Suprapubic skin (tissue), 4 donors: ENCODE results near the gene CD3G. TPM values are rescaled to one million over a fixed set of nuclear protein-coding genes. Genes with fewer than 3 reads are reported as not detected.

Experiments
- DNase-seq, 2 donors: peaks; one replicate each; pipeline ENCODE4 v3.0.0-alpha.2; 2019; ENCODE audit warnings: low spot score in 2 of 2
- H3K27ac ChIP-seq: fragments of 200-600 bp; sonication (generic); one replicate; pipeline ENCODE4 v1.5.1; 2019
- H3K27me3 ChIP-seq: fragments of 200-600 bp; sonication (generic); one replicate; pipeline ENCODE4 v1.5.1; 2019
- H3K36me3 ChIP-seq: fragments of 200-600 bp; sonication (generic); one replicate; pipeline ENCODE4 v1.5.1; 2019
- H3K4me1 ChIP-seq: fragments of 200-600 bp; sonication (generic); one replicate; pipeline ENCODE4 v1.5.1; 2019
- H3K4me3 ChIP-seq: fragments of 200-600 bp; sonication (generic); one replicate; pipeline ENCODE4 v1.5.1; 2019; ENCODE audit warnings: mild to moderate bottlenecking
- H3K9me3 ChIP-seq: fragments of 200-600 bp; sonication (generic); one replicate; pipeline ENCODE4 v1.5.1; 2019
- CTCF ChIP-seq, 2 donors: fragments of 200-600 bp in 1 of 2; fragments of 450-650 bp in 1 of 2; sonication (generic) in 1 of 2; IDR thresholded peaks; one replicate each; pipeline ENCODE4 v1.5.1; 2016 to 2019; ENCODE audit warnings: antibody characterized with exemption in 2 of 2, mild to moderate bottlenecking in 1 of 2, moderate library complexity in 1 of 2
- EP300 ChIP-seq: sonication (generic); formaldehyde crosslinking; IDR thresholded peaks from one replicate; pipeline ENCODE4 v1.6.1; 2017; ENCODE audit warnings: antibody characterized with exemption
- POLR2A ChIP-seq, 2 donors: fragments of 450-650 bp; IDR thresholded peaks; one replicate each; pipeline ENCODE4 v1.6.1; 2017; ENCODE audit warnings: antibody characterized with exemption in 2 of 2, mild to moderate bottlenecking in 2 of 2, moderate library complexity in 2 of 2
- POLR2AphosphoS5 ChIP-seq, 3 donors: sonication (generic); formaldehyde crosslinking; IDR thresholded peaks; one replicate each; pipeline ENCODE4 v1.6.1; 2017; ENCODE audit warnings: antibody characterized with exemption in 3 of 3
- WGBS: methylation state at CpG from one replicate; pipeline ENCODE4 v1.1.5; 2018; 5-methylcytosine and 5-hydroxymethylcytosine counted together
- total RNA-seq, 4 donors: library from RNA; depleted of rRNA; stranded (reverse); fragments of >200 nt; gene quantifications; one replicate each; pipeline ENCODE4 v1.1.0, GENCODE V29; 2016

The CD3G gene
- total RNA-seq, 4 donors from 2014 or later: 0.73 to 1.2 TPM; not detected in 2

GRCh38 chr11:118310781-118311485 is 33.2 kb upstream of the CD3G start:
- H3K36me3 ChIP-seq: no peaks in the 10 kb centered on the region
- DNase-seq: no peak
- 80% methylated on average over 3 of the region's 3 CpGs for WGBS

GRCh38 chr11:118311518-118311917 is 32.6 kb upstream of the CD3G start:
- TF ChIP-seq POLR2A (IDR thresholded peaks at IDR 0.05): no peak
- TF ChIP-seq EP300: no peak
- no peak for TF ChIP-seq POLR2AphosphoS5 (IDR thresholded peaks at IDR 0.05)
- no peak for TF ChIP-seq CTCF (IDR thresholded peaks at IDR 0.05)
- DNase-seq: no peak
- Histone ChIP-seq H3K4me1 (peaks cover 14% of the 10 kb centered on the region), H3K27ac (no peak overlapping the region), H3K36me3 (no peaks in the 10 kb centered on the region), H3K27me3 (peaks cover 15% of the 10 kb centered on the region), H3K9me3 (no peaks in the 10 kb centered on the region), H3K4me3 (no peak overlapping the region)
- WGBS: 68% methylated on average over 4 of the region's 4 CpGs

More at GRCh38 chr11:118310781-118311485, 33.2 kb upstream of the CD3G start:
- Histone ChIP-seq H3K4me3 (no peak overlapping the region), H3K27ac (no peak overlapping the region), H3K27me3 (peaks cover 15% of the 10 kb centered on the region), H3K4me1 (peaks cover 8% of the 10 kb centered on the region), H3K9me3 (no peaks in the 10 kb centered on the region)
- TF ChIP-seq POLR2A (IDR thresholded peaks at IDR 0.05): no peak
- no peak for TF ChIP-seq POLR2AphosphoS5 (IDR thresholded peaks at IDR 0.05)
- TF ChIP-seq CTCF (IDR thresholded peaks at IDR 0.05): no peak
- TF ChIP-seq EP300: no peak

- DNase-seq: no peak
- H3K9me3 ChIP-seq: no peaks in the 10 kb centered on the region
- TF ChIP-seq POLR2AphosphoS5 (IDR thresholded peaks at IDR 0.05) (no peak), CTCF (IDR thresholded peaks at IDR 0.05) (no peak), EP300 (no peak), POLR2A (IDR thresholded peaks at IDR 0.05) (no peak)
- no peaks in the 10 kb centered on the region for H3K36me3 ChIP-seq
- H3K27me3 ChIP-seq: peaks cover 15% of the 10 kb centered on the region
- no peak overlapping the region for H3K27ac ChIP-seq
- H3K4me3 ChIP-seq: no peak overlapping the region
- WGBS: 88% methylated on average over 2 of the region's 2 CpGs
- H3K4me1 ChIP-seq: peaks cover 20% of the 10 kb centered on the region
These were observed 31.8 kb upstream of the CD3G start for GRCh38 chr11:118312328-118312727.

- WGBS: 81% methylated on average over 4 of the region's 4 CpGs
- Histone ChIP-seq H3K4me3 (no peak overlapping the region), H3K9me3 (no peaks in the 10 kb centered on the region), H3K27ac (no peak overlapping the region), H3K27me3 (peaks cover 15% of the 10 kb centered on the region), H3K4me1 (peaks cover 20% of the 10 kb centered on the region), H3K36me3 (no peaks in the 10 kb centered on the region)
- no peak for TF ChIP-seq POLR2AphosphoS5 (IDR thresholded peaks at IDR 0.05)
- no peak for TF ChIP-seq POLR2A (IDR thresholded peaks at IDR 0.05)
- TF ChIP-seq CTCF (IDR thresholded peaks at IDR 0.05): no peak
- no peak for TF ChIP-seq EP300
- no peak for DNase-seq
These were observed 30.9 kb upstream of the CD3G start for GRCh38 chr11:118313242-118313641.

- H3K27me3 ChIP-seq: peaks cover 15% of the 10 kb centered on the region
- WGBS: 75% methylated on average over 7 of the region's 7 CpGs
- H3K9me3 ChIP-seq: no peaks in the 10 kb centered on the region
- DNase-seq: no peak
- no peaks in the 10 kb centered on the region for H3K36me3 ChIP-seq
- H3K4me1 ChIP-seq: peaks cover 20% of the 10 kb centered on the region
- TF ChIP-seq POLR2AphosphoS5 (IDR thresholded peaks at IDR 0.05) (no peak), POLR2A (IDR thresholded peaks at IDR 0.05) (no peak), EP300 (no peak), CTCF (IDR thresholded peaks at IDR 0.05) (no peak)
- H3K27ac ChIP-seq: no peak overlapping the region
- H3K4me3 ChIP-seq: no peak overlapping the region
These were observed 29.1 kb upstream of the CD3G start for GRCh38 chr11:118314988-118315411.
